Smooth muscle cell (in vitro differentiated cells): Measurements from ENCODE around the gene DNAJC7. TPM values are rescaled to one million over a fixed set of nuclear protein-coding genes. Genes with fewer than 3 reads are reported as not detected.

ENCODE experiments used
- DNase-seq: peaks from one replicate; lab custom pipeline; 2025; ENCODE audit not compliant: unreplicated experiment; lab: John Stamatoyannopoulos, UW
- H2AFZ ChIP-seq: fragments of 200-600 bp; sonication (generic); 2 replicates; pipeline ENCODE4 v1.6.0; 2016; ENCODE audit warnings: antibody characterized with exemption, low read depth, mild to moderate bottlenecking
- H3F3A ChIP-seq: fragments of 200-600 bp; sonication (generic); 2 replicates; pipeline ENCODE4 v1.6.0; 2017; ENCODE audit warnings: antibody characterized with exemption, low read depth
- H3K27ac ChIP-seq: fragments of 200-600 bp; sonication (generic); 2 replicates; pipeline ENCODE4 v1.5.1; 2016; ENCODE audit warnings: low read depth, mild to moderate bottlenecking
- H3K27me3 ChIP-seq: fragments of 200-600 bp; sonication (generic); 2 replicates; pipeline ENCODE4 v1.6.1; 2016; ENCODE audit warnings: low read depth, mild to moderate bottlenecking
- H3K36me3 ChIP-seq: fragments of 200-600 bp; sonication (generic); 2 replicates; pipeline ENCODE4 v1.5.1; 2016; ENCODE audit warnings: low read depth
- H3K4me1 ChIP-seq: fragments of 200-600 bp; sonication (generic); 2 replicates; pipeline ENCODE4 v1.5.1; 2016; ENCODE audit warnings: low read depth
- H3K4me2 ChIP-seq: fragments of 200-600 bp; sonication (generic); 2 replicates; pipeline ENCODE4 v1.6.0; 2016; ENCODE audit warnings: mild to moderate bottlenecking
- H3K4me3 ChIP-seq: fragments of 200-600 bp; sonication (generic); 2 replicates; pipeline ENCODE4 v1.5.1; 2016; ENCODE audit warnings: mild to moderate bottlenecking
- H3K79me2 ChIP-seq: fragments of 200-600 bp; sonication (generic); 2 replicates; pipeline ENCODE4 v1.6.0; 2016; ENCODE audit warnings: low read depth, mild to moderate bottlenecking
- H3K9ac ChIP-seq: fragments of 200-600 bp; sonication (generic); 2 replicates; pipeline ENCODE4 v1.6.0; 2016; ENCODE audit warnings: low read depth
- H3K9me3 ChIP-seq: fragments of 200-600 bp; sonication (generic); replicated peaks from 2 replicates; pipeline ENCODE4 v1.5.1; 2016; ENCODE audit warnings: low read depth
- H4K20me1 ChIP-seq: fragments of 200-600 bp; sonication (generic); 2 replicates; pipeline ENCODE4 v1.6.0; 2016; ENCODE audit warnings: low read depth
- WGBS: methylation state at CpG from one replicate; pipeline ENCODE4 v1.1.7; 2016; ENCODE audit warnings: low lambda C conversion rate; 5-methylcytosine and 5-hydroxymethylcytosine counted together
- polyA plus RNA-seq: library from polyadenylated mRNA; unstranded; fragments of >200 nt; fragmentation: Nextera tagmentation; extraction: Ambion mirVana; gene quantifications from 2 replicates; pipeline ENCODE4 v1.2.1, GENCODE V29; 2016
- total RNA-seq: library from RNA; depleted of rRNA; stranded (reverse); fragments of >200 nt; gene quantifications from 2 replicates; pipeline ENCODE4 v1.2.3, GENCODE V29; 2014
- TF ChIP-seq, protein P1 (sequence below): fragments of 200-600 bp; sonication (generic); IDR thresholded peaks from 2 replicates; pipeline ENCODE4 v1.5.1; 2017; ENCODE audit warnings: borderline replicate concordance, mild to moderate bottlenecking, antibody characterized with exemption; ENCODE audit not compliant: insufficient read depth, poor library complexity, severe bottlenecking

The DNAJC7 gene
- total and polyA plus RNA-seq, 2 experiments from 2014 or later, result 44.5 to 44.7 TPM

DNA sequence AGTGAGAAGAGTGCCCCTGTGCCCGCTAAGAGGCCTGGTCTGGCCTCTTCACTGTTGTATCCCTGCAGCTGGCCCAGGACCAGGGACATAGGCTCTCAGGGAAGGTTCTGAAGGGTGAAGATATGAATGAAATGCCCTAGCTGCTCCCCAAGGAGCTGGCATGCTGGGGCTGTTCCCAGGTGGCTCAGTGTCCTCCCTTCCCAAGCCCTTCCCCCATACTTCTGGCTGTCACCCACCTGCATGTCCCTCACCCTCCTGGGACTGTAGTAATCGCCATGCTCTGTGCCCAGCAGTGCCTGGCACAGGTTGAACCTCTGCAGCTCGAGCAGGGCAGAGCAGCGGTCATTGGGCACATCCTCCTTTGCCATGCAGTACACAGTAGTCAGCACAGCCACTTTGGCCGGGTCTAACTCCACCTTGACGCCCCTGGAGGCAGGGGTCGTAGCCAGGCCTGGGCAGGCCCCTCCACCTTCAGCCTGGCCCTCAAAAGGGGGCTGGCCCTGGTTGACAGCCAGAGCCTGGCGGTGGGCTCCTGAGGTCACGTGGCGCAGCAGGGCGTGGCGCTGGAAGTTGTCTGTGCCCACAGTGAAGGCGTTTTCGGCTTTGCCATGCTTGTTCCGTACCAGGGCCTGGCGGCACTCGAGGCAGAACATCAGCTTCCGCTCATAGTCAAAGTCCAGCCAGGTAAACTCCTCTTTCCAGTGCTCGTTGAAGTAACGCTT, 25.5 kb upstream of the DNAJC7 start:
- no peaks in the 10 kb centered on the region for H4K20me1 ChIP-seq
- TF ChIP-seq, protein P1, sequence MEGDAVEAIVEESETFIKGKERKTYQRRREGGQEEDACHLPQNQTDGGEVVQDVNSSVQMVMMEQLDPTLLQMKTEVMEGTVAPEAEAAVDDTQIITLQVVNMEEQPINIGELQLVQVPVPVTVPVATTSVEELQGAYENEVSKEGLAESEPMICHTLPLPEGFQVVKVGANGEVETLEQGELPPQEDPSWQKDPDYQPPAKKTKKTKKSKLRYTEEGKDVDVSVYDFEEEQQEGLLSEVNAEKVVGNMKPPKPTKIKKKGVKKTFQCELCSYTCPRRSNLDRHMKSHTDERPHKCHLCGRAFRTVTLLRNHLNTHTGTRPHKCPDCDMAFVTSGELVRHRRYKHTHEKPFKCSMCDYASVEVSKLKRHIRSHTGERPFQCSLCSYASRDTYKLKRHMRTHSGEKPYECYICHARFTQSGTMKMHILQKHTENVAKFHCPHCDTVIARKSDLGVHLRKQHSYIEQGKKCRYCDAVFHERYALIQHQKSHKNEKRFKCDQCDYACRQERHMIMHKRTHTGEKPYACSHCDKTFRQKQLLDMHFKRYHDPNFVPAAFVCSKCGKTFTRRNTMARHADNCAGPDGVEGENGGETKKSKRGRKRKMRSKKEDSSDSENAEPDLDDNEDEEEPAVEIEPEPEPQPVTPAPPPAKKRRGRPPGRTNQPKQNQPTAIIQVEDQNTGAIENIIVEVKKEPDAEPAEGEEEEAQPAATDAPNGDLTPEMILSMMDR, result no peak
- no peaks in the 10 kb centered on the region for H3K4me1 ChIP-seq
- H3K27ac ChIP-seq, result no peak overlapping the region
- 94% methylated on average over 20 of the region's 20 CpGs for WGBS
- H3K4me3 ChIP-seq, result no peak overlapping the region
- no peaks in the 10 kb centered on the region for H3K36me3 ChIP-seq
- no peaks in the 10 kb centered on the region for H3K27me3 ChIP-seq
- no peak overlapping the region for H3K4me2 ChIP-seq
- H3K9me3 ChIP-seq, result no peaks in the 10 kb centered on the region
- H2AFZ ChIP-seq, result no peak overlapping the region
- no peaks in the 10 kb centered on the region for H3K79me2 ChIP-seq
- H3F3A ChIP-seq, result no peaks in the 10 kb centered on the region
- no peak for DNase-seq
- H3K9ac ChIP-seq, result no peak overlapping the region

DNA sequence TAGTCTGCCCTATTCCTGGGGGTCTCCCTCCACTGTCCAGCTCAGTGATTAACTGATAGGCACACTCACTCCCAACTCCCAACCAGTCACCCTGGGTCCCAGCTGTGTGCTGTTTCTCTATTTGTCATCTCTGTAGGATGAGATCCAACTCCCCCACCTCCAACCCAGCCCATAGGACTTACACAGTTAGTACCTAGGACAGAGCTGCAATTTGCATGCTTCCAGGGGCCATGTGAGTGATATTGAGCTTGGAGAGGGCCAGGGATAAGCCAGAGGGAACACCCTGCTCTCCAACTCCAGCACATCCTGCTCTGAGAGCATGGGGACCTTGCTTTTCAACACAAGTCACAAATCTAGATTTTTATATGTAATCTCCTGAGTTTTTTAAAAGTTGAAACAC, 24.4 kb upstream of the DNAJC7 start:
- Histone ChIP-seq H3K27ac (no peak overlapping the region), H3K36me3 (no peaks in the 10 kb centered on the region), H3K9me3 (no peaks in the 10 kb centered on the region), H2AFZ (no peak overlapping the region), H4K20me1 (no peaks in the 10 kb centered on the region), H3F3A (no peaks in the 10 kb centered on the region), H3K4me1 (peaks cover 5% of the 10 kb centered on the region), H3K4me2 (no peak overlapping the region), H3K27me3 (no peaks in the 10 kb centered on the region), H3K79me2 (no peaks in the 10 kb centered on the region), H3K4me3 (no peak overlapping the region), H3K9ac (no peak overlapping the region)
- TF ChIP-seq, protein P1, result no peak
- no peak for DNase-seq

DNA sequence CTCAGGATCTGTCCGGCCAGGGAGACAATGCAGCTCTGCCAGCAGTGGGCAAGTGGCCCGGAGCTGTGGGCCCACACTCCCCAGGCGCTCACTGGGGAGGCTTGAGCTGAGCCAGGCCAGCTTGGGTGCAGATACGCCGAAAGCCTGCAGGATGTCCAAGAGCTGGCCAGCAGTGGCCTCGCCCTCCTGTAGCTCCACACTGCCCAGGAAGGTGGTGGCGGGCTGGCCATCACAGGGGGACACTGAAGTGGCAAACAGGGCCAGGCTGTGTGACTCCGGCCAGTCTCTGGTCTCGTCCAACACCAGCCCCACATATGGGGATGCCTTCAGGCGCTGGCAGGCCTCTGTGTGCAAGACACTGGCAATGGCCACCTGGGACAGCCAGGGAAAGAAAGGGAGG, 23.6 kb upstream of the DNAJC7 start:
- Histone ChIP-seq H4K20me1 (no peaks in the 10 kb centered on the region), H3K4me1 (peaks cover 5% of the 10 kb centered on the region), H3F3A (no peaks in the 10 kb centered on the region), H3K27ac (no peak overlapping the region), H2AFZ (no peak overlapping the region), H3K27me3 (no peaks in the 10 kb centered on the region), H3K4me3 (no peak overlapping the region), H3K9me3 (no peaks in the 10 kb centered on the region), H3K79me2 (no peaks in the 10 kb centered on the region), H3K4me2 (no peak overlapping the region), H3K36me3 (no peaks in the 10 kb centered on the region), H3K9ac (no peak overlapping the region)
- WGBS, result 97% methylated on average over 10 of the region's 10 CpGs
- TF ChIP-seq, protein P1, result no peak
- DNase-seq, result no peak
